Measurements from ENCODE around the gene CNIH2. TPM values are rescaled to one million over a fixed set of nuclear protein-coding genes. Genes with fewer than 3 reads are reported as not detected.
"Not testable (repeated sequence)": the region's sequence is repeated elsewhere in the genome, so short reads cannot be mapped to it uniquely, and the experiment has no call there.

CNIH2 gene
- total and polyA plus RNA-seq, 4 donors: 0.18 to 1.1 (median 0.75) TPM; not detected in 1

DNA sequence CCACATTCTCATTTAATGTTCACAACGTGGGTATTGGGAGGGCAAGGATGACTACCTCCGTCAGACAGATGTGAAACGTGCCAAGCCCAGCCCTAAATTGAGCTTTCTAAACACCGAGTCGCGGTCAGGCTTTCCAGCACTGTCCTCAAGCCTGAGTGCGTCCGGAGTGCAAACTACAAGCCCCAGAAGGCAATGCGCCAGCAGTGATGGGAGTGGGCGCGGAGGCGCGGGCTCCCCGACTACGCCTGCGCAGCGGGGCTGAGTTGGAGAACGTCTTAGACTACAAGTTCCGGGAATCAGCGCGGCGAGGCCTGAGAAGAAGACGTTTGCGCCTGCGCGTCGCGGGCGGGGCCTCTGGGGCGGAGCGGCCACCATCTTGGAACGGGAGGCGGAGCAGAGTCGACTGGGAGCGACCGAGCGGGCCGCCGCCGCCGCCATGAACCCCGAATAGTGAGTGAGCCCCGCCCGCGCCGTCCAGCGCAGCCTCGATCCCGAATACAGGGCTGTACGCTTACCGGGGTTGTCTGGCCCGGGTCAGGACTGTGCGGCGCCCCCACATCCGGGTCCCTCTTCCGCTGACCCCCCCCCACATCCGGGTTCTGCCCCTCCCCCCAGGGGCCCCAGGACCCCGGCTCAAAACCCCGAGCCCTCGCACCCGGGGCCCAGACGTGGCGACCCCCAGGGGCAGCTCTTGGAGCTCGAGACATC, 9.6 kb upstream of the CNIH2 start, which contains the start of gene RAB1B:
RAB1B (plus strand) TSS at position 396 of the 708 bp plus-strand sequence; CDS start at position 437, 41 bp downstream.
- Histone ChIP-seq H3K27ac (ENCODE audit: low read depth in 1 of 2, low read length in 2 of 2) (peak within 1 kb of the TSS; percentile 68 to 95), H3K27me3 (ENCODE audit: control insufficient read depth in 1 of 2, insufficient read depth in 2 of 2, low read length in 1 of 2) (no peaks in the 10 kb centered on the region), H3K36me3 (ENCODE audit: control insufficient read depth in 1 of 2, insufficient read depth in 2 of 2, low read length in 1 of 2) (peaks cover 0 to 9% of the 10 kb centered on the region in 2 donors), H3K9me3 (ENCODE audit: control insufficient read depth, low read length) (no peaks in the 10 kb centered on the region), H3K4me3 (ENCODE audit: low read length in 2 of 2) (peak within 1 kb of the TSS; percentile 59 to 81), H3K4me1 (ENCODE audit: control insufficient read depth in 1 of 2, insufficient read depth in 2 of 2, low read length in 2 of 2) (peaks cover 0 to 2% of the 10 kb centered on the region in 2 donors)
- 0% methylated on average over 46 to 64 of the region's 64 CpGs for WGBS, 2 donors
- DNase-seq (peak; percentile 100), ATAC-seq (ENCODE audit: low FRiP score) (peak; percentile 95)
- intact Hi-C loops (cut with DNase I): loop anchor here in 1 of 2 donors (10.0 kb wide), 1 partner anchor 194 kb away; the partner anchor contains the start of gene PACS1

DNA sequence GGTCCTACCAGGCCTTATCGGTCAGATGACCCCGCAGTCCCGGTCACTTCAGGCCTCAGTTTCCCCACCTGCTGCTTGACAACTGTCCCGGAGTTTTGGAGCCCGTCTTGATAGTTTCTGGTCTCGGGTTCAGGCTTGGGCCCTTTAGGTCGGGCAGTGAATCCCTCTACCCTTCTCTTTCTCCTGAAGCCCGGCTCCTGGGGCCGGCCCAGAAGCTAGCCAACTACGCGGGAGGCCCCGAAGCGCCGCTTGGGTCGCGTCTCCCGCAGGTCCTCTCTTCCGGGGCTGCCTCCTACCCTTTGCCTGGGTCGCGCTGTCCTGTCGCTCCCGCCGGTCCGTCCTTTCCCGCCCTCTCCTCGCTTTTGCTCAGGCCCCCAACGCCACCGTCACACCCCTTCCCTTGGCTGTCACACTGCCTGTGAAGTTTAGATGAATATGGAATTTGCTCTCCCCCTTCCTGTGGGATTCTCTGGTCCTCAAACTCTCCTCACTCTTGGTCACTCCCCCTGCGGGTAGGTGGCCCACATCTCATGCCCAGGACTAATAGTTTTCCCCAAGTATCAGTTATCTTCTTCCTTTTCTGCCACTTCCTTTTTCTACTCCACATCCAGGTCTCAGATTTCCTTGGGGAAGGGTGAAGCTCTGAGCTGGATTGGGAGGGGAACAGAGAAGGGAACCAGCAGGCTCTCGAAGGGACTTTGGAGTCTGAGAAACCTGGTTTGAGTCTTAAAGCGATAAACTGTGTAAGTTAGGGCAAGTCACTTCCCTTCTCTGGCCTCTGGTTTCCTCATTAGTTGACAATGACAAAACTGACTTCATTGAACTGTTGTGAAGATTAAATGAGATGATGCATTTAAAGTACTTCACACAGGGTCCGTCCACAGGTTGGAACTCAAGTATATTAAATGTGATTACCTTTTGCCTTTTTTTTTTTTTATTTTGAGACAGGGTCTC, 8.7 kb upstream of the CNIH2 start:
- peaks cover 0 to 2% of the 10 kb centered on the region in 2 donors for H3K4me1 ChIP-seq (ENCODE audit: control insufficient read depth in 1 of 2, insufficient read depth in 2 of 2, low read length in 2 of 2)
- H3K27me3 ChIP-seq (ENCODE audit: control insufficient read depth in 1 of 2, insufficient read depth in 2 of 2, low read length in 1 of 2): no peaks in the 10 kb centered on the region
- H3K9me3 ChIP-seq (ENCODE audit: control insufficient read depth, low read length): no peaks in the 10 kb centered on the region
- DNase-seq (no peak), ATAC-seq (ENCODE audit: low FRiP score) (no peak)
- H3K36me3 ChIP-seq (ENCODE audit: control insufficient read depth in 1 of 2, insufficient read depth in 2 of 2, low read length in 1 of 2): peaks cover 2 to 10% of the 10 kb centered on the region in 2 donors
- H3K4me3 ChIP-seq (ENCODE audit: low read length in 2 of 2): peak overlapping the region; percentile 59 to 77
- peak overlapping the region in 1 of 2 donors; percentile 41 for H3K27ac ChIP-seq (ENCODE audit: low read depth in 1 of 2, low read length in 2 of 2)
- 2 to 3% methylated on average over 32 of the region's 32 CpGs for WGBS, 2 donors
- intact Hi-C loops (cut with DNase I): loop anchor here in 1 of 2 donors (10.0 kb wide), 1 partner anchor 194 kb away; the partner anchor contains the start of gene PACS1

DNA sequence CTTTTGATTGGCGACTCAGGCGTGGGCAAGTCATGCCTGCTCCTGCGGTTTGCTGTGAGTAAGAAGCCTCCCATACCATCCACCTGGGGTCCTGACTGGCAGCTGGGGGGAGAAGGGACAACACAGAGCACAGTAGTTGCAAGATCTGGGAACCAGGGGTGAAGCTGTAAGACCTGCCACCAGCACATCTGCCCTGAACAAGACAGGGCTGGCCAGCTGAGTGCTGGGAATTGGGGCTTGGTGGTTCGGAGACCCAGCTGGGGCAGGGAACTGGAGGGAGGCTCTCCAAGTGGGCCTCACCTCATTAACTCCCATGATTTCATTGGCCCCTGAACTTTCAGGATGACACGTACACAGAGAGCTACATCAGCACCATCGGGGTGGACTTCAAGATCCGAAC, 6.2 kb upstream of the CNIH2 start:
- WGBS, 2 donors: 87 to 89% methylated on average over 7 of the region's 7 CpGs
- no peak overlapping the region for H3K27ac ChIP-seq (ENCODE audit: low read depth in 1 of 2, low read length in 2 of 2)
- ATAC-seq (ENCODE audit: low FRiP score) (no peak), DNase-seq (no peak)
- no peaks in the 10 kb centered on the region for H3K9me3 ChIP-seq (ENCODE audit: control insufficient read depth, low read length)
- H3K4me1 ChIP-seq (ENCODE audit: control insufficient read depth in 1 of 2, insufficient read depth in 2 of 2, low read length in 2 of 2): peaks cover 0 to 2% of the 10 kb centered on the region in 2 donors
- intact Hi-C loops (cut with DNase I): no loop called here
- H3K4me3 ChIP-seq (ENCODE audit: low read length in 2 of 2): no peak overlapping the region
- no peaks in the 10 kb centered on the region for H3K27me3 ChIP-seq (ENCODE audit: control insufficient read depth in 1 of 2, insufficient read depth in 2 of 2, low read length in 1 of 2)
- H3K36me3 ChIP-seq (ENCODE audit: control insufficient read depth in 1 of 2, insufficient read depth in 2 of 2, low read length in 1 of 2): peaks cover 2 to 10% of the 10 kb centered on the region in 2 donors

DNA sequence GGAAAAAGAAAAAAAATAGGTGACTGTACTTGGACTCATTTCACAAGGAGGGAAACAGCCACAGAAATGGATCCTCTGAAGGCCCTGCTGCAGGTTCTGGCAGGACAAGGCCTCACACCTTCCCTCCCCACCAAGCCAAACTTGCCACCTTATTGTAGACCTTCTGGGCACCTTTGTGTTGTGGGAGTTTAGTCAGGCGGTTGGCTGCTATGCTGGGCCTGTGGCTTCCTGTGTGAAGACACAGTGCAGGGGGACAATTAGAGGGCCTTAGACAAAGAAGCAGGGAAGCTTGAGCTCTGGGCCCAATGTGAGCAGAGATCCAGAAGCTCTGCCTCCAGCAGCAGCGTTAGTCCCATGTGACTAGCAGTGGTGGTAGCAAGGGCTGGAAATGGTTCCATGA, 5.4 kb upstream of the CNIH2 start:
- Histone ChIP-seq H3K4me1 (ENCODE audit: control insufficient read depth in 1 of 2, insufficient read depth in 2 of 2, low read length in 2 of 2) (no peaks in the 10 kb centered on the region), H3K9me3 (ENCODE audit: control insufficient read depth, low read length) (no peaks in the 10 kb centered on the region), H3K27ac (ENCODE audit: low read depth in 1 of 2, low read length in 2 of 2) (no peak overlapping the region), H3K4me3 (ENCODE audit: low read length in 2 of 2) (no peak overlapping the region), H3K36me3 (ENCODE audit: control insufficient read depth in 1 of 2, insufficient read depth in 2 of 2, low read length in 1 of 2) (peaks cover 2 to 10% of the 10 kb centered on the region in 2 donors), H3K27me3 (ENCODE audit: control insufficient read depth in 1 of 2, insufficient read depth in 2 of 2, low read length in 1 of 2) (no peaks in the 10 kb centered on the region)
- intact Hi-C loops (cut with DNase I): no loop called here
- ATAC-seq (ENCODE audit: low FRiP score) (no peak), DNase-seq (no peak)
- 80 to 89% methylated on average over 2 of the region's 2 CpGs for WGBS, 2 donors

DNA sequence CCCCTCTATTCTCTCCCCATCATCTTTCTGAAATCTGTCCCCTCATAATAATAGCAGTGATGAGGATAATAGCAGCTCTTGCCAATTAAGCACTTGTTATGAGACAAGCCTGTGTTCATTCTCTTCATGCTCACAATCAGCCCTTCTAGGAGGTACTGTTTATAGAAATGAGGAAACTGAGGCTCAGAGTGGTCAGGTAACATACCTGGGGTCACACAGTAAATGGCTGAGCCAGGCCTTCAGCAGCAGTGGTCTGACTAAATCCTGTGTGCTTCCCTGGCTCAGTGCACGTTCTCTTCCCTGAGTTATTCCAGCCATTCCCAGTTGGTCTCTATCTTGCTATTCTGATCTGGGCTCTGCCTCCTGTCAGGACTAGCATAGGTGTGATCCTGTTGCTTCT, 3.8 kb upstream of the CNIH2 start:
- 18 to 50% methylated on average over 1 of the region's 1 CpG for WGBS, 2 donors
- ATAC-seq (ENCODE audit: low FRiP score) (no peak), DNase-seq (no peak)
- H3K36me3 ChIP-seq (ENCODE audit: control insufficient read depth in 1 of 2, insufficient read depth in 2 of 2, low read length in 1 of 2): peaks cover 2 to 10% of the 10 kb centered on the region in 2 donors
- no peak overlapping the region for H3K27ac ChIP-seq (ENCODE audit: low read depth in 1 of 2, low read length in 2 of 2)
- no peaks in the 10 kb centered on the region for H3K27me3 ChIP-seq (ENCODE audit: control insufficient read depth in 1 of 2, insufficient read depth in 2 of 2, low read length in 1 of 2)
- H3K4me3 ChIP-seq (ENCODE audit: low read length in 2 of 2): no peak overlapping the region
- intact Hi-C loops (cut with DNase I): no loop called here
- H3K9me3 ChIP-seq (ENCODE audit: control insufficient read depth, low read length): no peaks in the 10 kb centered on the region
- H3K4me1 ChIP-seq (ENCODE audit: control insufficient read depth in 1 of 2, insufficient read depth in 2 of 2, low read length in 2 of 2): no peaks in the 10 kb centered on the region

DNA sequence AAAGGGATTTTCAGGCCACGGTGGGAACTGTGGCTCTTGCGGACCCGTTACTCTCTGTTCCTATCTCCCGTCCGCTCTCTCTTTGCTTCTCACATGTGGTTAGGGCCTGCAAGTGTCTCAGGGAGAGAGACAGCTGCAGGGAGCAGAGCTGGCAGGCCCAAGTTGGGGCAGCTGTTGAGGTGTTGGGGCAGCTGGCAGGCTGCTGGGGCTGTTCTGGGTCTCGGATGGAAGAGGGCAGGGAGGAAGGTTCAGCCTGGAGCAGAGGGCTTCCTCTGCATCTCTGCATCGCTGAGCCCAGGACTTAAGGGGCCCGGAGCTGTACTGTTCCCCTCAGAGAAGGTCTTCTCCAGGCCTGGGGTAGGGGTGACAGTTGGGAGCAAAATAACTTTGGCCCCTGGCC, 2.6 kb upstream of the CNIH2 start:
- Histone ChIP-seq H3K27ac (ENCODE audit: low read depth in 1 of 2, low read length in 2 of 2) (no peak overlapping the region), H3K27me3 (ENCODE audit: control insufficient read depth in 1 of 2, insufficient read depth in 2 of 2, low read length in 1 of 2) (no peaks in the 10 kb centered on the region), H3K4me1 (ENCODE audit: control insufficient read depth in 1 of 2, insufficient read depth in 2 of 2, low read length in 2 of 2) (no peaks in the 10 kb centered on the region), H3K36me3 (ENCODE audit: control insufficient read depth in 1 of 2, insufficient read depth in 2 of 2, low read length in 1 of 2) (peaks cover 2 to 10% of the 10 kb centered on the region in 2 donors), H3K9me3 (ENCODE audit: control insufficient read depth, low read length) (no peaks in the 10 kb centered on the region), H3K4me3 (ENCODE audit: low read length in 2 of 2) (no peak overlapping the region)
- WGBS, 2 donors: 87 to 88% methylated on average over 8 of the region's 8 CpGs
- intact Hi-C loops (cut with DNase I): no loop called here
- DNase-seq (no peak), ATAC-seq (ENCODE audit: low FRiP score) (no peak)

DNA sequence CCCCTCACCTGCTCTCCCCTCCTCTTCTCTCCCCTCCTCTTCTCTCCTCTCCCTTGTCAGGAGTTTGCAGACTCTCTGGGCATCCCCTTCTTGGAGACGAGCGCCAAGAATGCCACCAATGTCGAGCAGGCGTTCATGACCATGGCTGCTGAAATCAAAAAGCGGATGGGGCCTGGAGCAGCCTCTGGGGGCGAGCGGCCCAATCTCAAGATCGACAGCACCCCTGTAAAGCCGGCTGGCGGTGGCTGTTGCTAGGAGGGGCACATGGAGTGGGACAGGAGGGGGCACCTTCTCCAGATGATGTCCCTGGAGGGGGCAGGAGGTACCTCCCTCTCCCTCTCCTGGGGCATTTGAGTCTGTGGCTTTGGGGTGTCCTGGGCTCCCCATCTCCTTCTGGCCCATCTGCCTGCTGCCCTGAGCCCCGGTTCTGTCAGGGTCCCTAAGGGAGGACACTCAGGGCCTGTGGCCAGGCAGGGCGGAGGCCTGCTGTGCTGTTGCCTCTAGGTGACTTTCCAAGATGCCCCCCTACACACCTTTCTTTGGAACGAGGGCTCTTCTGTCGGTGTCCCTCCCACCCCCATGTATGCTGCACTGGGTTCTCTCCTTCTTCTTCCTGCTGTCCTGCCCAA, 1.9 kb upstream of the CNIH2 start:
- Histone ChIP-seq H3K4me3 (ENCODE audit: low read length in 2 of 2) (no peak overlapping the region), H3K4me1 (ENCODE audit: control insufficient read depth in 1 of 2, insufficient read depth in 2 of 2, low read length in 2 of 2) (no peaks in the 10 kb centered on the region), H3K27me3 (ENCODE audit: control insufficient read depth in 1 of 2, insufficient read depth in 2 of 2, low read length in 1 of 2) (no peaks in the 10 kb centered on the region), H3K27ac (ENCODE audit: low read depth in 1 of 2, low read length in 2 of 2) (no peak overlapping the region), H3K36me3 (ENCODE audit: control insufficient read depth in 1 of 2, insufficient read depth in 2 of 2, low read length in 1 of 2) (peaks cover 2 to 10% of the 10 kb centered on the region in 2 donors), H3K9me3 (ENCODE audit: control insufficient read depth, low read length) (no peaks in the 10 kb centered on the region)
- intact Hi-C loops (cut with DNase I): no loop called here
- DNase-seq (no peak), ATAC-seq (ENCODE audit: low FRiP score) (no peak)
- WGBS, 2 donors: 76 to 81% methylated on average over 14 of the region's 14 CpGs

DNA sequence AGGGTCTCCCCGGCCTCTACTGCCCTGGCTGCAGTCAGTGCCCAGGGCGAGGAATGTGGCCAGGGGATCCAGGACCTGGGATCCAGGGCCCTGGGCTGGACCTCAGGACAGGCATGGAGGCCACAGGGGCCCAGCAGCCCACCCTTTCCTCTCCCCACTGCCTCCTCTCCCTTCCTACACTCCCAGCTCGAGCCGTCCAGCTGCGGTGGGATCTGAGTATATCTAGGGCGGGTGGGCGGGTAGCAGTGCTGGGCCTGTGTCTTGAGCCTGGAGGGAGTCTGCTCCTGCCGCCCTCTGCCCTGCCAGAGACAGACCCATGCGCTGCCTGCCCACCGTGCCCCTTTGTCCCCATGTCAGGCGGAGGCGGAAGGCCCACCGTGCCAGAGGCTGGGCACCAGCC, 1.4 kb upstream of the CNIH2 start:
- not testable (repeated sequence) for ATAC-seq (ENCODE audit: low FRiP score)

More for the DNA sequence above, 1.4 kb upstream of the CNIH2 start:
- DNase-seq; H3K9me3 ChIP-seq (ENCODE audit: control insufficient read depth, low read length); H3K4me1 ChIP-seq (ENCODE audit: control insufficient read depth in 1 of 2, insufficient read depth in 2 of 2, low read length in 2 of 2); H3K4me3 ChIP-seq (ENCODE audit: low read length in 2 of 2); H3K27me3 ChIP-seq (ENCODE audit: control insufficient read depth in 1 of 2, insufficient read depth in 2 of 2, low read length in 1 of 2); intact Hi-C loops (cut with DNase I); H3K27ac ChIP-seq (ENCODE audit: low read depth in 1 of 2, low read length in 2 of 2): not testable (repeated sequence)
- peaks cover 2 to 10% of the 10 kb centered on the region in 2 donors for H3K36me3 ChIP-seq (ENCODE audit: control insufficient read depth in 1 of 2, insufficient read depth in 2 of 2, low read length in 1 of 2)
- WGBS, 2 donors: 67 to 77% methylated on average over 5 to 13 of the region's 13 CpGs

Measured in aorta (tissue), 5 donors.